Ishikawa (cell line): ENCODE results near the gene GPC1.

ENCODE experiments used
- CEBPB ChIP-seq: IDR thresholded peaks from 2 replicates; pipeline ENCODE4 v1.6.1; 2012
- CREB1 ChIP-seq: IDR thresholded peaks from 2 replicates; pipeline ENCODE4 v1.6.1; 2012; ENCODE audit warnings: low read depth
- EP300 ChIP-seq: IDR thresholded peaks from 2 replicates; pipeline ENCODE4 v1.6.1; 2012; ENCODE audit warnings: borderline replicate concordance
- NFIC ChIP-seq: IDR thresholded peaks from 2 replicates; pipeline ENCODE4 v1.6.1; 2012
- RAD21 ChIP-seq: IDR thresholded peaks from 2 replicates; pipeline ENCODE4 v1.6.1; 2012; ENCODE audit warnings: low read depth
- REST ChIP-seq: IDR thresholded peaks from 2 replicates; pipeline ENCODE4 v1.6.1; 2012; ENCODE audit warnings: low read depth, mild to moderate bottlenecking
- TAF1 ChIP-seq: IDR thresholded peaks from 2 replicates; pipeline ENCODE4 v1.6.1; 2012; ENCODE audit warnings: low read depth, mild to moderate bottlenecking
- TCF12 ChIP-seq: IDR thresholded peaks from 2 replicates; pipeline ENCODE4 v1.6.1; 2012; ENCODE audit warnings: low read depth
- TEAD4 ChIP-seq: IDR thresholded peaks from 2 replicates; pipeline ENCODE4 v1.6.1; 2012
- YY1 ChIP-seq: IDR thresholded peaks from 2 replicates; pipeline ENCODE4 v1.6.1; 2012; ENCODE audit warnings: low read depth
- ZBTB7A ChIP-seq: IDR thresholded peaks from 2 replicates; pipeline ENCODE4 v1.6.1; 2012; ENCODE audit warnings: low read depth
- TF ChIP-seq, protein P1 (sequence below): IDR thresholded peaks from 2 replicates; pipeline ENCODE4 v1.6.1; 2012
- TF ChIP-seq, protein P2 (sequence below): IDR thresholded peaks from 2 replicates; pipeline ENCODE4 v1.6.1; 2012

DNA sequence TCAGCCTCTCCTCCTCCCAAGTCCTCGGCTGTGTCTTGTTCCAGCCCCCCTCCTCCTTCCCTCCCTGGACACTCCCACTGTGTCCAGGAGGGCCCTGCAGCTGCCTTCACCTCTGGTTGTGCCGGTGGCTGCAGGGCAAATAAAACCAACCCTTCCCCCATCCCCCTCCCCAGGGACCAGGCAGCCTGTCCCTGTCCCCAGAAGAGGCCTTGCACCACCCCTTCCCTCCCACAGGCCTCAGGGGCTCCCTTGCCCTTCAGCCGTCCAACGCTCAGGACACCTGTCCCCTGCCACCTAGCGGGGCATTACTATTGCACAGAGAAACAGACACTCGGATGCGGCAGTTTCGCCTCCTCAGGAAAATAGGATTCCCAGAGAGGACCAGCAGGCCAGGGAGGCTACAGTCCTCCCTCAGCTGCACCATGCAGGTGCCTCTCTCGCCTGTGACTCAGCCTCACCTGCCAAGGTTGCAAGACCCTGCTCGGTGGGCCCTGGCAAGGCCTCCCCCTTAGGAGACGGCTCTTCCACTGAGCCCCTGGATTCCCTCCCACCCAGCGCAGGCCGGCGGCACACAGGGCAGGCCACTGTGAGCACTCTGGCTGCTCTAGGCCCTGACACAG lies 5.5 kb upstream of the GPC1 start:
- TF ChIP-seq REST = no peak
- TF ChIP-seq, protein P1, sequence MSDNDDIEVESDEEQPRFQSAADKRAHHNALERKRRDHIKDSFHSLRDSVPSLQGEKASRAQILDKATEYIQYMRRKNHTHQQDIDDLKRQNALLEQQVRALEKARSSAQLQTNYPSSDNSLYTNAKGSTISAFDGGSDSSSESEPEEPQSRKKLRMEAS = no peak
- TF ChIP-seq CREB1 = no peak
- TF ChIP-seq TCF12 = no peak
- no peak for TF ChIP-seq CEBPB
- TF ChIP-seq TAF1 = no peak
- no peak for TF ChIP-seq YY1
- TF ChIP-seq ZBTB7A = no peak
- TF ChIP-seq RAD21 = no peak
- TF ChIP-seq EP300 = no peak
- TF ChIP-seq, protein P2, sequence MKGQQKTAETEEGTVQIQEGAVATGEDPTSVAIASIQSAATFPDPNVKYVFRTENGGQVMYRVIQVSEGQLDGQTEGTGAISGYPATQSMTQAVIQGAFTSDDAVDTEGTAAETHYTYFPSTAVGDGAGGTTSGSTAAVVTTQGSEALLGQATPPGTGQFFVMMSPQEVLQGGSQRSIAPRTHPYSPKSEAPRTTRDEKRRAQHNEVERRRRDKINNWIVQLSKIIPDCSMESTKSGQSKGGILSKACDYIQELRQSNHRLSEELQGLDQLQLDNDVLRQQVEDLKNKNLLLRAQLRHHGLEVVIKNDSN = no peak
- no peak for TF ChIP-seq NFIC
- no peak for TF ChIP-seq TEAD4
